Non-pigmented ciliary epithelial cell (primary cell): Measurements from ENCODE around the gene FRY.

ENCODE experiments used
- DNase-seq: peaks from one replicate; pipeline ENCODE4 v3.0.0-alpha.2; 2010; ENCODE audit warnings: low read depth

Gene FRY

GRCh38 chr13:32174366-32174765 is 142.8 kb downstream of the FRY start:
- no peak for DNase-seq

DNA sequence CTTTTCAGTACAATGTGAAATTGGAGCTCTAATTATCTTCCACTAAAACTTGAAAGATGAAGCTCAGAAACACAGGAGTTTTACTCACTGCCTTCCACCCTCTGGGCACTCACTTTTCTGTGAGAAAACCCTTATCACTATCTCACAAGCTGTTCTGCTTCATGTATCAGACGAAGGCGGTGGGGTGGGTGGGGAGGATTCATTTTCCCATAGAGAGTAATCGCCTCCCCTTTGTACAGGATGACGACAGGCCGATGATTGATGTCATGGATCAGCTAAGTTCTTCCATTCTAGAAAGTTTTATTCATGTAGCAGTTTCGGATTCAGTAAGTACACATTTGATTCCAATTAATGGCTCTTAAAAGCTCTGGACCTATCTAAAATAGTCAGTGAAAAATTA is 143.7 kb downstream of the FRY start:
- DNase-seq = no peak

GRCh38 chr13:32175943-32176342 is 144.4 kb downstream of the FRY start:
- no peak for DNase-seq

- no peak for DNase-seq
Measured at GRCh38 chr13:32176696-32177095, 145.1 kb downstream of the FRY start.

- DNase-seq = no peak
Measured at GRCh38 chr13:32178763-32179162, 147.2 kb downstream of the FRY start.

DNA sequence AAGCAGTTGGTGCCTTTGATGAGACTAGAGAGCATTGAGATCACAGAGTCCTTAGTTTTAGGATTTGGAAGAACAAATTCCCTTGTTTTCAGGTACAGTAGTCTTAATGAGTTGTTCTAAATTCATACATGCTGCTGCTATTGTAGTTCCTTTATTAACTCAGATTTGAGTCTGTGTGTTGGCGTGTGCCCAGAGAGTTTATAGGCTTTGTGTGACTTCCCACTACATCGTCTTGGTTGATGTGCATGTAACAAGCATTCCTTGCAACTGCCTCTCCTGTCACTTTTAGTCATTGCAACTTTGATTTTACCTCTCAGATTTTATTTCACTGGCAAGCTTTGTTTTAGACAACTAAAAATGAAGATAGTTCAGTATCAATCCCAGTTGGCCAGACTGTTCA is 148.1 kb downstream of the FRY start:
- DNase-seq = no peak

- no peak for DNase-seq
Measured at GRCh38 chr13:32187651-32188050, 156.1 kb downstream of the FRY start.

DNA sequence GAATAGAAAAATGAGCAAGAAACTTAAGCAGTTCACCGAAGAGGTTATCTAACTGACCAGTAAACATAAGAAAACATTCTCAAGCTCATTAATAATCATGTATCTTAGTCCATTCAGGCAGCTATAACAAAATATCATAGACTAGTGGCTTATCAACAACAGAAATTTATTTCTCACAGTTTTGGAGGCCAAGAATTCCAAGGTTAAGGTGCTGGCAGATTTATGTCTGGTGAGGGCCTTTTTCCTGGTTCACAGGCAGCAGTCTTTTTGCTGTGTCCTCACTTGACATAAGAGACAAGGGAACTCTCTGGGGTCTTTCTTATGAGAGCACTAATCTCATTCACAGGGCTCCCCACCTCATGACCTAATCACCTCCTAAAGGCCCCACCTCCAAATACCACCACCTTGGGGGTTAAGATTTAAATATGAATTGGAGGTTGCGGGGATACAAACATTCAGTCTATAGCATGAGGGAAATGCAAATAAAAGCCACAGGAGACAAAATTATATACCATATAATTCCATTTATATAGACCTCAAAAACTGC is 160.0 kb downstream of the FRY start:
- DNase-seq = no peak

DNA sequence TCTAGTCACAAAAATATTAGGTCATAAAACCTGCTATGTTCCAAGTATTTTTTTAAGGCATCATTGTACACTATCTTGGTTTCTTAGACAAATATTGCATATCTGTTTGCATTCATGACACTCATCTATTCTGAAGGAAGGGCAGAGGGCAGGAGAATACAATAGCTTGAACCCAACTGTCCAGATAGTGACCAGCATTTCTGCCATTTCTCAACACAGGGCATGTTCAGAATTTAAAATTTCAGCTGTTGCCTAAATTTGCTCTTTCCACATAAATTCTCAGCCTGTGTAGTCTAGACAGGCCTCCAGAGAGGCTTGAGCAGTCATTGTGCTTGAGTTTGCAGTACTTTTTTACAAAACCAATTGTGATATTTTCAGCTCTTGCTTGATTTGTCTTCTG is 164.1 kb downstream of the FRY start:
- DNase-seq = no peak

GRCh38 chr13:32199168-32199567 is 167.6 kb downstream of the FRY start:
- DNase-seq = no peak

GRCh38 chr13:32200741-32201140 is 169.2 kb downstream of the FRY start:
- DNase-seq = no peak

DNA sequence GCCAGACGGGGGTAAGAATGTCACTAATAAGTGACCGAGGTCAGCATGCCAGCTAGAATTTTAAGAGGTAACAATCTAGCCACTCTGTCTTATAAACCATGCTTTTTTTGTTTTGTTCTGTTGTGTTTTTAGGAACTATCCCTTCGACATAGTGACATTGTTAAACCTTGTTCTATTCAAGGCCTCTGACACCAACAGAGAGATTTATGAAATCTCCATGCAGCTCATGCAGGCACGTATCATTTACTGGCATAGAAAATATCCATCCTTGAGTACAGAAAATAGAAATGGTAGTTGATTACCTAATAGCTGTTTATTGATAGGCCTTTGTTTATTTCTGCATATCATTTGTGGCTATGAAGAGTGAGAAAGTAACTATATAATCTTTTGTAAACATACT is 170.2 kb downstream of the FRY start:
- DNase-seq = no peak

DNA sequence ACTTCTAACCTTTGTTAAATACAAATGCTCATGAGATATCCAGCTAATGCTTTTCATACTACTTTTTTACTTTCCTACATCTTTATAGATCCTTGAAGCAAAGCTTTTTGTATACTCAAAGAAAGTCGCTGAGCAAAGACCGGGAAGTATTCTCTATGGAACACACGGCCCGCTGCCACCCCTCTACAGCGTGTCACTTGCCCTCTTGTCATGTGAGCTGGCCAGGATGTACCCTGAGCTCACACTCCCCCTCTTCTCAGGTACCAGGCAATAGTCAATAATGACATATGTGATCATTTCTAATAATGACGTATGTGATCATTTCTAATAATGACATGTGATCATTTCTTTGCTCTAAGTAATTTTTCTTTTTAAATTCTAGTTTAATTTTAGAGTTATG is 170.7 kb downstream of the FRY start:
- DNase-seq = no peak

GRCh38 chr13:32203221-32203620 is 171.6 kb downstream of the FRY start:
- no peak for DNase-seq

DNA sequence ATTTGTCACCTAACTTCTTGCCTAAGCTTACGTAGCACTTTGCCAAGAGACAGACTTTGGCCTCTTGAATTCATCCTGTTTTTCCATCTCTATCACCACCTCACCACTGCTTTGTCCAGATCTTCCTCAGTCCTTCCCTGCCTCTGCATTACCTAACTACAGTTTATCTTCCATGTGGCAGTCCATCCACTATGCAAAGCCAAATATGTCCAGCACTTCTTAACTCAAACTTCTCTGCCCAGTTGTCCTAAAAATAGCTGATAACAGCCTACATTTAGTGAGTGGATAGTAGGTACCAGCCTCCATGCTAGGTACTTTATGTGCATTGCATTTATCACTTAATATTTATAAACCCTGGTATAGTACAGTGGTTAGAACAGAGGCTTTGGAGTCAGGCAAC is 172.2 kb downstream of the FRY start:
- DNase-seq = no peak

DNA sequence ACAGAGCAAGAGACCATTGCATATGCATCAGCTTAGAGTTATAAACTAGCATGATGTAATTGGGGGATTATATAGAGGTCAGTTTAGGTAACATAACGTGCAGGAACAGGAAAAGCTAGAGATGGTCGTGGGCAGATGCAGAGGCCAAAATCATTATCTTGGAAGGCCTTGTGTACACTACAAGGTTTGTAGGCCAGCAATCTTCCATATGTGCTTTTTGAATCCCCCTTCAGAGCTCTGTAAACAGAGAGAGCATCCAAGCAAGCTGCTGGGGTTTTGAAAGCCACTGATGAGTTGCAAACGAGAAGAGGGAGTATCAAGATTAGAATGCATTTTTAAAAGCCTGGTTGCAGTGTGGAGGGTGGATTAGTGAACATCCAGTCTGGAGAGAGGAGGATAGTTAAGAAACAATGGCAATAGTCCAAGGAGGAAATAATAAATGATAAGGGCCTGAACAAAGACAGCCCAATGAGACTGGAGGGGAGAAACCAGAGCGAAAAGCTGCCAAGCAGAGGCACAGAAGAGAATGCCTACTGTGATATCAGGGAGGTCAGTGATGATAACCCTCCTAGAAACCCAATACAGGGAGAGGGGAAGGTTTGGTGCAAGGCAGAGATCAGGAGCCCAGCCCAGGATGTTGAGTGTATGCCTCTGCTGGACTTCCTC is 174.0 kb downstream of the FRY start:
- no peak for DNase-seq

DNA sequence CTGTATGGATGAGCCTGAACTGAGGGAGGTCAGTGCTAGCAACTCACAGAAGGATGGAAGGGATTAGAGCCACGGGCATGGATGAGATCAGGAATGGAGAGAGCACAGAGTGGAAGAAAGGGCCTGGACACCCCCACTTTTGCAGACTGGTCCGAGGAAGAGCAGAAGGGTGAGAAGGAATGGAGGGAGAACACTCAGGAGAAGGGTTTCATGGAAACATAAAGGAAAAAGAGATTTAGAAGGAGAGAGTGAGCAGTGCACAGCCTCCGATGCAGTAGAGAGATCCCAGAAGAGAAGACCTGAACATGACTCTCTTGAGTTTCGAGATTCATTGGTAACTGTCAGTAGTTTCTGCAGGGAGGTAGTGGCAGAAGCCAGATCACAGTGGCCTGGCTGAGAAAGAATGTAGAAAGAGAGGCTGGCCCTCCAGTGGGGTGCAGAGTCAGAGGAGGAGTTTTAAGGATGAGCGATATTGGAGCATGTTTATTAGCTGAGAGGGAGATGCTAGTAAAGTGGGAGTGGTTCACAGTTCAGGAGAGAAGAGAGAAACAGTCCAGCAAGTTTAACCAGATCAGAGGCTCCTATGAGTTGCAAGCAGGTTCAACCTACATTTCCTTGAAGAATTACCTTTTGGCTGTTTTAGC is 174.6 kb downstream of the FRY start:
- no peak for DNase-seq

- DNase-seq = no peak
Measured at GRCh38 chr13:32208860-32209259, 177.3 kb downstream of the FRY start.

DNA sequence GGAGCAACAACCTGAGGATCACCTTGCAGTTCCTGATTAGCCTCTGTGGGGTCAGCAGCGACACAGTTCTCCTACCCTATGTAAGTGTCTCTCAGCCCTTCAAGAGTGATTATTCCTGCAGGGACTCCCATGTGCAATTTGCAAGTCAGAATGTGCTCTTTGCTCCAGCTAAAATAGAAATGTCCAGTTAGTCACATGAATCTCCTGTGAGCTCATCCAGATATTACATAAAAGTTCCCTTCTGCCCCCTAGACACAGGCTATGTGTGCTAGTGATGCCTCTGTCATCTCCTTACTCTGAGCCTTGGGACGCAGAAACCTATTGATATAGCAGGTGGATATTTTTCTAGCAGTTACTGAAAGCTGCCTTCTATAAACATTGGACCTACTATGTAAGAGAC is 178.1 kb downstream of the FRY start:
- DNase-seq = no peak

DNA sequence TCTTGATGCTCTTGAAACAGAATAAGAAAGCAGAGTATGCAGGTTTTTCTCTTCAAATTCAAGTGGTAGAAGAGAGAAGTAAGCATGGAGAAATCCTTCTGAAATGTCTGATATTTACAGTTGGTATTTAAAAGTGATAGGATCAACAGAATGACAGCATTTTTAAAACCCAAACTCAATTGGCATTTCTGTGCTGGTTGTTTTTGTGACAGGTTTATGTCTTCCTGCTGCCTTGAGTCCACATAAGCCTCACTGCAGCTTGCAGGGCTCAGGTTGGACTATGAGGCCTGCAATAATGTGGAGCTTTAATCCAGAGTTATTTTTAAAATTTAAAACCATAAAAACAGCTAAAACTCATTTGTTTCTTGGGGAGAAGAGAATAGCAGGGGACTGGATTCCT is 178.5 kb downstream of the FRY start:
- DNase-seq = no peak

DNA sequence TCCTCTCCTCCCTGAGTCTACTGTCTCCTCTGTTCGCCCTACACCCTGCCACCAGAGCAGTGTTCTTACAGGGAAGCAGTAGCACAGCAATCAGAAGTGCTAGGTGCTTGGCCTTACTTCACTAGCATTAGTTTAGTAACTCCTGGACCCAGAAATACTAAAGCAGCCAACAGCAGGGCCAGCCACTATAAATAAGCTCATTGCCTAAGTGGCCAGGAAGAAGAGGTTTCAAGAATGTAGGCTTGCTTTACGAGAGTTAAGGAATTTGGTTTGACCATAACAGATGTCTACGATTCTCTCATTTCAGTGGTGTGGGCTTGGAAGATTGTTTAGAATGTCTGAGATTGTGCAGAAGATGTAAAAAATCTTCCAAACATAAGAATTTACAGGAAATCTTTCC is 180.2 kb downstream of the FRY start:
- peak; percentile 90 for DNase-seq

- peak; percentile 69 for DNase-seq
Measured at GRCh38 chr13:32212421-32212820, 180.8 kb downstream of the FRY start.

DNA sequence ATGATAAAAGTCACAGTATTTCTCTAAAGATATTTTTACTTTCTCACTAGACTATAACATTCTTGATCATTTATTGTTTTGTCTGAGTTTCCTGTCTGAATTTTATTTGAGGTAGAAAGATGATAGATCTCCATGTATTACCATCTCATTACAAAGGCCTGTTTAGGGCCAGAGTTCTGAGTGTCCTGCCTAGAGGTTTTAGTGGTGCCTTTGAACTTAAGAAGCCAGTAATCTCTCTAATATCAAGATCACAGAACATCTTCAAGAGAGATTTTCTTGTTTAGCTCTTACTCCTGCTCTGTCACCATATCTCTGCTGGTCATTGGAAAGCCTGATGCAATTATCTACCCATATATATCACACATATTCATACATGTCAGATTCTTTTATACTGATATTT is 182.1 kb downstream of the FRY start:
- no peak for DNase-seq

GRCh38 chr13:32214071-32214470 is 182.5 kb downstream of the FRY start:
- DNase-seq = no peak
